ENCODE measurements around the gene SWI5. TPM values are rescaled to one million over a fixed set of nuclear protein-coding genes. Genes with fewer than 3 reads are reported as not detected.

Gene SWI5
- total RNA-seq, 2 donors from 2014 or later, result 34.8 to 38.5 TPM

GRCh38 chr9:128249908-128250838 is 25.9 kb upstream of the SWI5 start:
- peak overlapping the region; percentile 22 to 23 for H3K27ac ChIP-seq

GRCh38 chr9:128250839-128251731 is 25.0 kb upstream of the SWI5 start:
- Histone ChIP-seq H3K36me3 (no peaks in the 10 kb centered on the region), H3K27ac (no peak overlapping the region), H3K9me3 (no peaks in the 10 kb centered on the region), H3K4me1 (replicated peaks) (no peaks in the 10 kb centered on the region), H3K27me3 (replicated peaks; ENCODE audit: insufficient read depth) (no peaks in the 10 kb centered on the region), H3K4me3 (peak overlapping the region; percentile 28 to 32)
- DNase-seq (ENCODE audit: low spot score), result no peak
- intact Hi-C loops (cut with DNase I), result no loop called here
- TF ChIP-seq POLR2AphosphoS5 (IDR thresholded peaks at IDR 0.05) (no peak), CTCF (IDR thresholded peaks at IDR 0.05) (no peak), POLR2A (IDR thresholded peaks at IDR 0.05) (no peak)
- 33% methylated on average over 37 of the region's 43 CpGs for WGBS

More at GRCh38 chr9:128249908-128250838, 25.9 kb upstream of the SWI5 start:
- no peaks in the 10 kb centered on the region for H3K27me3 ChIP-seq (replicated peaks; ENCODE audit: insufficient read depth)
- TF ChIP-seq POLR2A (IDR thresholded peaks at IDR 0.05) (no peak), POLR2AphosphoS5 (IDR thresholded peaks at IDR 0.05) (peak; percentile 29)
- no peaks in the 10 kb centered on the region for H3K36me3 ChIP-seq
- 19% methylated on average over 58 of the region's 81 CpGs for WGBS
- DNase-seq (ENCODE audit: low spot score), result peak; percentile 95
- H3K4me3 ChIP-seq, result peak overlapping the region; percentile 28 to 32
- H3K9me3 ChIP-seq, result no peaks in the 10 kb centered on the region
- intact Hi-C loops (cut with DNase I), result no loop called here
- H3K4me1 ChIP-seq (replicated peaks), result no peaks in the 10 kb centered on the region

DNA sequence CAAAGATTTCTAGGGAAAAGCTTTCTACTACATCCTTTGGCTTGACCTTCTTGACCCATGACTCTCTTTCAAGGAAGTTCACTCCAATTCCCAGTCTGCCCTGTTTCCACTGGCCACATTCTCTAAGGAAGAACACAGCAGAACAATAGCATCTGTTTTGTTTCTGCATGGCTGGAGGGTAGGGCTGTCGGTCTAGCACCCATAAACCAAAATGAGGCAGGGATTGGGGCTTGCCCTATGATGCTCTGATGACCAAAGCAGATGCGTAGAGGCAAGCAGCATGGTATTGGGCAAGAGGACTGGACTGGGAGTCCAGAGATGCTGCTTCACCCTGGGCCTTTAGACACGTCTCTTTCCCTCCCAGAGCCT is 24.4 kb upstream of the SWI5 start:
- intact Hi-C loops (cut with DNase I), result no loop called here
- DNase-seq (ENCODE audit: low spot score), result no peak
- WGBS, result 86% methylated on average over 3 of the region's 3 CpGs
- Histone ChIP-seq H3K27ac (no peak overlapping the region), H3K27me3 (replicated peaks; ENCODE audit: insufficient read depth) (no peaks in the 10 kb centered on the region), H3K9me3 (no peaks in the 10 kb centered on the region), H3K4me1 (replicated peaks) (no peaks in the 10 kb centered on the region), H3K36me3 (no peaks in the 10 kb centered on the region), H3K4me3 (no peak overlapping the region)
- TF ChIP-seq POLR2AphosphoS5 (IDR thresholded peaks at IDR 0.05) (no peak), CTCF (IDR thresholded peaks at IDR 0.05) (no peak), POLR2A (IDR thresholded peaks at IDR 0.05) (no peak)

DNA sequence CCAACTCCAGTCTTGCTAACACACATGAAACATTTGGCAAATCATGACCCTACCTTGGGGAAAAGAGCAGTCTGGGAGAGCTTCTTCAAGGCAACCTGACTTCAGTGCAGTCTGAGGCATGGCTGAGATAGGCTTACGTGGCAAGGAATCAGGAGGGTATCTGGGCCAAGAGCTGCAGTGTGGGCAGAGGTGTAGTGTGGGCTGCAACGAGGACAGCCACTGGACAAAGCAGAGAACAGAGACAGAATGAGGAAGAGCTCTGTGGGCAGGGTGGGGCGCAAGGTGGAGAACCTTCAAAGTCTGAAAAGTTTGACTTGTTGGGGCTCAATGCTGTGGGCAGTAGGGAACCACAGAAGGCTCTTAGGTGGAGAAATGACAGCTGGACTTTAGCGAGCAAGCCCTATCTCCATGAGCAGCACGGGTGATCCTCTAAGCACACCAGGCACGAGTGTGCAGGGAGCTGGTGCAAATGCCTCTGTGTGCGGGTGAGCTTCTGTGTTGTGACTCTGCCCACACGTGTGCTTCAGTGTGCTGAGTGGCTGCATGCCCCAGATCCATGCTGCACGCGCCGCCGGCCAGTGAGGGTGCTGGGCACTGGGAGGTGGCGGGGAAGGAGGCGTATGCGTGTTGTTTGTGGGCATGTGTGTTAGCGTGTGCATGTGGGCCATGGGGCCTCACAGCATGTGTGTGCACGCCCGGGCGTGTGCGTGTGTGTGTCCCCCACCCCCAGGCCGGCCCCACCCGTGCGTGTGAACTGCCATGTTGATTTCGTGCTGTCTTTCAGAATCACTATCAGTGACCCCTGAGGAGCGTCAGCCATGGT is 23.5 kb upstream of the SWI5 start:
- Histone ChIP-seq H3K4me1 (replicated peaks) (no peaks in the 10 kb centered on the region), H3K27ac (no peak overlapping the region), H3K27me3 (replicated peaks; ENCODE audit: insufficient read depth) (no peaks in the 10 kb centered on the region), H3K9me3 (no peaks in the 10 kb centered on the region), H3K4me3 (no peak overlapping the region), H3K36me3 (peaks cover under 1 to 7% of the 10 kb centered on the region in 2 donors)
- no peak for TF ChIP-seq POLR2A (IDR thresholded peaks at IDR 0.05)
- TF ChIP-seq CTCF (IDR thresholded peaks at IDR 0.05), result no peak
- TF ChIP-seq POLR2AphosphoS5 (IDR thresholded peaks at IDR 0.05), result no peak
- intact Hi-C loops (cut with DNase I), result no loop called here
- no peak for DNase-seq (ENCODE audit: low spot score)
- WGBS, result 93% methylated on average over 25 of the region's 25 CpGs

Measured in prostate gland (tissue), 2 donors.